ENCODE measurements around the gene GLA. TPM values are rescaled to one million over a fixed set of nuclear protein-coding genes. Genes with fewer than 3 reads are reported as not detected.
A peak's percentile ranks its signal among the peaks of the same experiment; 100 is the strongest.

Gene GLA
- total RNA-seq = 24.4 and 39.6 TPM in 2 replicates

DNA sequence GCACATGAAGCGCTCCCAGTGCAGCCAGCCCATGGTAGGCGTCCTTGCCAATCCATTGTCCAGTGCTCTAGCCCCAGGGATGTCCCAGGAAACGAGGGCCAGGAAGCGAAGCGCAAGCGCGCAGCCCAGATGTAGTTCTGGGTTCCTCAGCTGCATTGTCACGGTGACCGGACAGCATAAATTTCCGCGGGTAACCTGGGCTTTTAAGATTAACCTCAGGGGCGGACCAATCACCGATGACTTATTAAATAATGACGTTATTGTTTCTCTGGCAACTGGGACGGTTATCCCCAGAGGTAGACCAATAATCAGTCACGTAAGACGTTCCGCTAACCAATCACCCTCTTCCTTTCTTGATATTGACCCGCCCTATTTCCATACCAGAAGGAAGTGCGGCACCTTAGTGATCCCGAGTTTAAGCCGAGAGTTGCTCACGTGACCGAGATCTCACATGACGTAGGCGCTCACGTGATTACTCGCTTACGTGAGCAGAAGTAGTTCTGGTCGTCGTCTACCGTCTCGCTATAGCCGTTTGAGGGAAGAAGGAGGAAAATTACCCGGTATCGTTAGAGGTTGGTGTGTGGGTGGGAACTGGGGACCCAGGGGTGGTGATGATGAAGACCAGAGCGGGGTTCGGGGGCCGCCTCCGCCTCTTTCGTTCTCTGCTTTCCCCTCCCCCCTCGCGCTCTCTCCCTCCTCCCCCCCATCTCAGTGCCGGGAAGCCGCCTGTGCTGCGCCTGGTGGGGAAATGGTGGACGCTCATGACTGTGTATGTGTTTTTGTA is at the start of gene GLA, which contains the start of gene HNRNPH2:
GLA (minus strand) TSS at position 178 of the 784 bp plus-strand sequence; CDS start at position 156, 22 bp downstream.
HNRNPH2 (plus strand) TSS at position 475 of the 784 bp plus-strand sequence. CDS start 3,767 bp downstream, outside the sequence.
- peak; percentile 95 for DNase-seq (ENCODE audit: low read depth)
- TF ChIP-seq, protein P1, sequence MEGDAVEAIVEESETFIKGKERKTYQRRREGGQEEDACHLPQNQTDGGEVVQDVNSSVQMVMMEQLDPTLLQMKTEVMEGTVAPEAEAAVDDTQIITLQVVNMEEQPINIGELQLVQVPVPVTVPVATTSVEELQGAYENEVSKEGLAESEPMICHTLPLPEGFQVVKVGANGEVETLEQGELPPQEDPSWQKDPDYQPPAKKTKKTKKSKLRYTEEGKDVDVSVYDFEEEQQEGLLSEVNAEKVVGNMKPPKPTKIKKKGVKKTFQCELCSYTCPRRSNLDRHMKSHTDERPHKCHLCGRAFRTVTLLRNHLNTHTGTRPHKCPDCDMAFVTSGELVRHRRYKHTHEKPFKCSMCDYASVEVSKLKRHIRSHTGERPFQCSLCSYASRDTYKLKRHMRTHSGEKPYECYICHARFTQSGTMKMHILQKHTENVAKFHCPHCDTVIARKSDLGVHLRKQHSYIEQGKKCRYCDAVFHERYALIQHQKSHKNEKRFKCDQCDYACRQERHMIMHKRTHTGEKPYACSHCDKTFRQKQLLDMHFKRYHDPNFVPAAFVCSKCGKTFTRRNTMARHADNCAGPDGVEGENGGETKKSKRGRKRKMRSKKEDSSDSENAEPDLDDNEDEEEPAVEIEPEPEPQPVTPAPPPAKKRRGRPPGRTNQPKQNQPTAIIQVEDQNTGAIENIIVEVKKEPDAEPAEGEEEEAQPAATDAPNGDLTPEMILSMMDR (IDR thresholded peaks at IDR 0.05; ENCODE audit: insufficient read depth, low read length, poor library complexity, severe bottlenecking) = peak; percentile 4
- H3K4me3 ChIP-seq (ENCODE audit: low read depth, low read length) = peak within 1 kb of the TSS; percentile 72
- no peaks in the 10 kb centered on the region for H3K36me3 ChIP-seq (ENCODE audit: control insufficient read depth, insufficient read depth, low read length)
- no peaks in the 10 kb centered on the region for H3K27me3 ChIP-seq (ENCODE audit: control insufficient read depth, insufficient read depth, low read length)

DNA sequence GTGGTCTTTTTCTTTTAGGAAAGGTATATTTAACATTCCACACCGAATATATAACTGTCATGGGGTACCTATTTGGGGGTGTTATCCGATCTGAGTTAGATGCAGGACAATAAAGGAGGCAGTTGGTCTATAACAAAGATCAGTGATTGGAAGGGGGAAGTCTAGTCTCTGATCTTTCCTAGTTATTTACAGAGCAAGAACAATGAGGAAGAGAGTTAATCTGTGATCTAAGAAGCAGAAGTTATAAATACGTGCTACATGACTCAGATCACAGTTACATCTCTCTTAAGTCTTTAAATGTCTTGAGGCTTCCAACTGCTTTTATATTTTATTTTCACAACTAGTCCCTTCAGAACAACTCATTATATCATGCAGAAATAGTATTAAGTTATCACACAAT is 44.3 kb upstream of the GLA start:
- H3K27me3 ChIP-seq (ENCODE audit: control insufficient read depth, insufficient read depth, low read length) = no peaks in the 10 kb centered on the region
- TF ChIP-seq, protein P1 (IDR thresholded peaks at IDR 0.05; ENCODE audit: insufficient read depth, low read length, poor library complexity, severe bottlenecking) = no peak
- H3K4me3 ChIP-seq (ENCODE audit: low read depth, low read length) = no peak overlapping the region
- DNase-seq (ENCODE audit: low read depth) = no peak
- no peaks in the 10 kb centered on the region for H3K36me3 ChIP-seq (ENCODE audit: control insufficient read depth, insufficient read depth, low read length)

DNA sequence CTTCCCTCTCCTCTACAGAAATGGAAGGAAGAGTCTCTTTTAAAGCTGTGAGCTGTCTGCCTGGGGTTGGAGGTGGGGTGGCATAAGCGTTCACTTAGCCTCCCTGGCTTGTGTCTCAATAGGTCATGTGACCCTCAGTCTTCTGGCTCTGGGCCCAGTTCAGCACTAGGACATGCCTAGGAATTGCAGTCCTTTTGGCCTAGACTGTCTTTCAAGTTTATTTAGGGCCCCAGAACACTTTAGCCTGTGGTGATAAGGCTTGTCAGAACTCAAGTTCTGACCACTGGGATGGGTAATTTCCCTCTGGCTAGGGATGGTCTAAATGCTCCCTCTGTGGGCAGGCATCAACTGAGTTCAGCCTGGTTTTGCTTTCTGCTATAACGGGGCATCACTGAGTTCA is 43.2 kb upstream of the GLA start:
- Histone ChIP-seq H3K36me3 (ENCODE audit: control insufficient read depth, insufficient read depth, low read length) (no peaks in the 10 kb centered on the region), H3K27me3 (ENCODE audit: control insufficient read depth, insufficient read depth, low read length) (no peaks in the 10 kb centered on the region), H3K4me3 (ENCODE audit: low read depth, low read length) (no peak overlapping the region)
- TF ChIP-seq, protein P1 (IDR thresholded peaks at IDR 0.05; ENCODE audit: insufficient read depth, low read length, poor library complexity, severe bottlenecking) = no peak
- DNase-seq (ENCODE audit: low read depth) = no peak

DNA sequence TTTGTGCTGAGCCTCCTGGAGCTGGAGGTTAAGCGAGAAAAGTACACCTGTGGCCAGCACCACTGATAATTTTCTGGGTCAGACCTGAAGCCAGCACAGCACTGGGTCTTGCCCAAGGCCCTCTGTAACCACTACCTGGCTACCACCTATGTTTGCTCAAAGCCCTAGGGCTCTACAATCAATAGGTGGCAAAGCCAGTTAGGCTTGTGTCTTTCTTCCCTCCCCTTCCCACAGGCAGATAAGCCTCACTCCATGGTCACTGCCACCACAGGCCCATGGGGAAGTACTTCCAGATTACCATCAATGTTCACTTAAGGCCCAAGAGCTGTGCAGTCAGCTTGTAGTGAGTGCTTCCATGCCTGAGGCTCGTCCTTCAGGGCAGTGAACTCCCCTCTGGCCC is 42.4 kb upstream of the GLA start:
- Histone ChIP-seq H3K27me3 (ENCODE audit: control insufficient read depth, insufficient read depth, low read length) (no peaks in the 10 kb centered on the region), H3K4me3 (ENCODE audit: low read depth, low read length) (no peak overlapping the region), H3K36me3 (ENCODE audit: control insufficient read depth, insufficient read depth, low read length) (no peaks in the 10 kb centered on the region)
- no peak for DNase-seq (ENCODE audit: low read depth)
- TF ChIP-seq, protein P1 (IDR thresholded peaks at IDR 0.05; ENCODE audit: insufficient read depth, low read length, poor library complexity, severe bottlenecking) = no peak

DNA sequence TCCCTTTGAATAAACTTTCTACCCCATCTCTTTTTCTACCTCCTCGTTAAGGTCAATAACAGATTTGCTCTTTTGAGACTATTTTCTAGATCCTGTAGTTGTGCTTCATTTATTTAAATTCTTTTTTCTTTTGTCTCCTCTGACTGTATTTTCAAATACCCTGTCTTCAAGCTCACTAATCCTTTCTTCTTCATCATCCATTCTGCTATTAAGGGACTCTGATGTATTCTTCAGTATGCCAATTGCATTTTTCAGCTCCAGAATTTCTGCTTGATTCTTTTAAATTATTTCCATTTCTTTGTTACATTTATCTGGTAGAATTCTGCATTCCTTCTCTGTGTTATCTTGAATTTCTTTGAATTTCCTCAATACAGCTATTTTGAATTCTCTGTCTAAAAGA is 41.6 kb upstream of the GLA start:
- TF ChIP-seq, protein P1 (IDR thresholded peaks at IDR 0.05; ENCODE audit: insufficient read depth, low read length, poor library complexity, severe bottlenecking) = no peak
- no peak for DNase-seq (ENCODE audit: low read depth)
- Histone ChIP-seq H3K36me3 (ENCODE audit: control insufficient read depth, insufficient read depth, low read length) (no peaks in the 10 kb centered on the region), H3K4me3 (ENCODE audit: low read depth, low read length) (no peak overlapping the region), H3K27me3 (ENCODE audit: control insufficient read depth, insufficient read depth, low read length) (no peaks in the 10 kb centered on the region)
